MCF 10A (cell line): ENCODE measurements around the gene CYGB. TPM values are rescaled to one million over a fixed set of nuclear protein-coding genes. Genes with fewer than 3 reads are reported as not detected.

ENCODE experiments used
- BruUV-seq: library from RNA; stranded (reverse); fragments of 400-500 nt; replicated peaks from 2 replicates; lab custom pipeline; 2021; lab: Mats Ljungman, UMichigan
- CTCF ChIA-PET: fragments of 300-600 bp; sonication (Branson Sonifier 250); formaldehyde crosslinking; extraction: SDS; loops from one replicate; lab custom pipeline; 2021; ENCODE audit warnings: antibody characterized with exemption, inconsistent platforms; lab: Yijun Ruan, JAX
- POLR2A ChIA-PET: fragments of 300-600, 350-650 bp; sonication (Branson Sonifier 250); formaldehyde crosslinking; extraction: SDS; loops from one replicate; lab custom pipeline; 2020; ENCODE audit warnings: antibody characterized with exemption, inconsistent platforms; lab: Yijun Ruan, JAX
- DNase-seq: peaks from one replicate; pipeline ENCODE4 v3.0.0-alpha.2; 2018; ENCODE audit not compliant: unreplicated experiment
- H3K27ac Mint-ChIP-seq: one replicate; pipeline ENCODE4 v1.8.0; 2022; ENCODE audit warnings: mild to moderate bottlenecking, low read depth, mixed read lengths; ENCODE audit not compliant: unreplicated experiment
- H3K27me3 Mint-ChIP-seq: one replicate; pipeline ENCODE4 v1.8.0; 2022; ENCODE audit warnings: mixed read lengths; ENCODE audit not compliant: insufficient read depth, unreplicated experiment
- H3K36me3 Mint-ChIP-seq: one replicate; pipeline ENCODE4 v1.8.0; 2022; ENCODE audit warnings: mild to moderate bottlenecking, moderate library complexity, mixed read lengths; ENCODE audit not compliant: insufficient read depth, unreplicated experiment
- H3K4me1 Mint-ChIP-seq: one replicate; pipeline ENCODE4 v1.8.0; 2022; ENCODE audit warnings: mixed read lengths; ENCODE audit not compliant: insufficient read depth, unreplicated experiment
- H3K4me3 Mint-ChIP-seq: one replicate; pipeline ENCODE4 v1.8.0; 2022; ENCODE audit warnings: mild to moderate bottlenecking, moderate library complexity, mixed read lengths; ENCODE audit not compliant: unreplicated experiment
- H3K9me3 Mint-ChIP-seq: one replicate; pipeline ENCODE4 v1.8.0; 2022; ENCODE audit warnings: mixed read lengths; ENCODE audit not compliant: unreplicated experiment
- intact Hi-C: fragments of 100-400 bp; cut with micrococcal nuclease; formaldehyde crosslinking; loops from 2 replicates; pipeline ENCODE4 v1.14.1; 2022
- total RNA-seq: library from RNA; stranded (reverse); gene quantifications from 2 replicates; pipeline ENCODE4 v1.2.3, GENCODE V29; 2022
- TF ChIP-seq, protein P1 (sequence below): fragments of 200-600 bp; IDR thresholded peaks from one replicate; pipeline ENCODE4 v1.8.0; 2022; ENCODE audit warnings: antibody characterized with exemption, mild to moderate bottlenecking; ENCODE audit not compliant: unreplicated experiment

Gene CYGB
- total RNA-seq, 1 experiment from 2014 or later, result not detected

DNA sequence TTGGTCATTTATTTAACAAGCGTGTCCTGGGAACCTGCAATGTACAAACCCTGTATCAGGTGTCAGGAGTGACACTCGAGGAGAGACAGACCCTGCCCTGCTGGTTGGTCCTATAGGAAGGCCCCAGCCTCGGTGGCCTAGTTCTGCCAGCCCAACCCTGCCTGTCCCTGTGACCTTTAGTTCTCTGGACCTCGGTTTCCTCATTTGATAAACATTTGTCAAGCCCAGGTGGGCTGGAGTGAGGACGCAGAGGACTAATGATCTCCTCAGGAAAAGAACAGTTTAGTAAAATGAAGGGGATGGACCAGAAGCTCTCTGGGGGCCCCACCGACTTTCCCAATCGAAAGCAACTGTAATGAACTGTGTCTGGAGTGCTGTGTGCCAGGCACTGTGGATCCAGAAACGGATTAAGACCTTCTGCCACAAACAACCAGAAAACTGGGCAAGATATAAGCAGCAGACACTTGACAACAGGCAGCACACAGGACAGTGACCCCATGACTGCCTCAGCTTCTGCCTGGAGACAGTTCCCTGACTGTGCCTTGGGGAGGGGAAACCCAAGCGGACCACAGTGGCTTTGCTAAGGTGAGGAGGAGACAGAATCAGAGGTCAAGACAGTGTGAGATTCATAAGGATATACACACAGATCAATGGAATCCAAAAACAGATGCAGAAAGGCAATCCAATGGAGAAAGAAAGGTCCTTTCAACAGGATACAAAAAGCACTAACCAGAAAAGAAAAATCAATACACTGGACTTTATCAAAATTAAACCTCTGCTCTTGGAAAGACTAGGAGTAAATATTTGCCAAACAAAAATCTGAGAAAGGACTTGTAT is 11.1 kb upstream of the CYGB start:
- POLR2A ChIA-PET, result interaction anchor here (0.8 to 4.5 kb wide), 11 partner anchors 9 to 177 kb away, joined by 3 to 30 read pairs (median 4); partner anchors contain the start of gene ST6GALNAC2
- intact Hi-C loops, result no loop called here

DNA sequence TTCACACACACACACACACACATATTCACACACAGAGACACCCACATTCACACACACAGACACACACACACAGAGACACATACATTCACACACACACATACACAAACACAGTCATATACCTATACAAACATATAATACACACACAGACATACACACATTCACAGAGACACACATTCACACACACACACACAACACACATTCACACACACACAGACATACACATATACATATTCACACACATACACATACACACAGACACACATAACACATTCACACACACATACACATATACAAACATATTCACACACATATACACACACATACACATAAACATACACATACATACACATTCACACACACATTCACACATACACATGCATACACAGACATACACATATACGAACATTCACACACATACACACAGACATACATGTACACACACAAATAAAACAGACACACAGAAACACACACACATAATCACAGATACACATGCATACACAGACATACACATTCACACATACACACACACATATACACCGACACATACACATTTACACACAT is 10.2 kb upstream of the CYGB start:
- POLR2A ChIA-PET, result interaction anchor here (0.7 to 5.0 kb wide), 7 partner anchors 10 to 37 kb away, joined by 3 to 68 read pairs (median 14); no protein-coding TSS in a partner anchor
- H3K9me3 Mint-ChIP-seq, result no peaks in the 10 kb centered on the region
- no TSS peak for BruUV-seq

More for the DNA sequence above, 11.1 kb upstream of the CYGB start:
- H3K4me3 Mint-ChIP-seq, result no peak overlapping the region
- no TSS peak for BruUV-seq
- H3K9me3 Mint-ChIP-seq, result no peaks in the 10 kb centered on the region
- no peak overlapping the region for H3K27ac Mint-ChIP-seq
- peaks cover 12% of the 10 kb centered on the region for H3K27me3 Mint-ChIP-seq
- TF ChIP-seq, protein P1, sequence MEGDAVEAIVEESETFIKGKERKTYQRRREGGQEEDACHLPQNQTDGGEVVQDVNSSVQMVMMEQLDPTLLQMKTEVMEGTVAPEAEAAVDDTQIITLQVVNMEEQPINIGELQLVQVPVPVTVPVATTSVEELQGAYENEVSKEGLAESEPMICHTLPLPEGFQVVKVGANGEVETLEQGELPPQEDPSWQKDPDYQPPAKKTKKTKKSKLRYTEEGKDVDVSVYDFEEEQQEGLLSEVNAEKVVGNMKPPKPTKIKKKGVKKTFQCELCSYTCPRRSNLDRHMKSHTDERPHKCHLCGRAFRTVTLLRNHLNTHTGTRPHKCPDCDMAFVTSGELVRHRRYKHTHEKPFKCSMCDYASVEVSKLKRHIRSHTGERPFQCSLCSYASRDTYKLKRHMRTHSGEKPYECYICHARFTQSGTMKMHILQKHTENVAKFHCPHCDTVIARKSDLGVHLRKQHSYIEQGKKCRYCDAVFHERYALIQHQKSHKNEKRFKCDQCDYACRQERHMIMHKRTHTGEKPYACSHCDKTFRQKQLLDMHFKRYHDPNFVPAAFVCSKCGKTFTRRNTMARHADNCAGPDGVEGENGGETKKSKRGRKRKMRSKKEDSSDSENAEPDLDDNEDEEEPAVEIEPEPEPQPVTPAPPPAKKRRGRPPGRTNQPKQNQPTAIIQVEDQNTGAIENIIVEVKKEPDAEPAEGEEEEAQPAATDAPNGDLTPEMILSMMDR, result no peak
- H3K4me1 Mint-ChIP-seq, result peaks cover 10% of the 10 kb centered on the region
- H3K36me3 Mint-ChIP-seq, result no peaks in the 10 kb centered on the region
- DNase-seq, result no peak
- CTCF ChIA-PET, result interaction anchor here (0.6 to 2.1 kb wide), 4 partner anchors 11 to 76 kb away, joined by 4 to 14 read pairs (median 4); no protein-coding TSS in a partner anchor

DNA sequence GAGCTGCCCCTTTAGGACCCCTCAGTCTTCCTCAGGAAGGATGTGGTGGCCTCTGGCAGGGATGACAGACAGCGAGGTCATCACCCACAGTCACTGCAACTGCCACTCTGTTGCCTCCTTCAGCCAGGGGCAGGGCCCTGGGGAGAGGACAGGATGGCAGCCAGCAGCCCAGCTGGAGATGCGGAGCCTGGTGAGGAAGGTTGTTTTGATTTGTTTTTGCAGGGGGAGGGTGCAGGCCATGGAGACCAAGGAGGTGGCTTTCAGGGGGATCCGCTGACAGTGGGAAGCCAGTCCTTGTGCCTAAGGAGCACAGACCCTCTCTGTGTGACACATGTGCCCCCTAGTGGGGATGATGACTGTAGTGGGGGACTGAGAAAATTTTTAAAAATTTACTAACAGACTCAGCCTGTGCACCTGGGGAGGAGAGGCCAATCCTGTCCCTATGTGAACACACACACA is 9.7 kb upstream of the CYGB start:
- ChIA-PET POLR2A (interaction anchor here (0.7 to 5.0 kb wide), 10 partner anchors 11 to 1398 kb away, joined by 3 to 68 read pairs (median 4); no protein-coding TSS in a partner anchor), CTCF (interaction anchor here (0.6 to 3.9 kb wide), 14 partner anchors 8 to 520 kb away, joined by 3 to 41 read pairs (median 3); no protein-coding TSS in a partner anchor)
- TF ChIP-seq, protein P1, result peak; percentile 51
- Mint-ChIP-seq H3K36me3 (no peaks in the 10 kb centered on the region), H3K9me3 (no peaks in the 10 kb centered on the region), H3K4me1 (peaks cover 10% of the 10 kb centered on the region), H3K27ac (no peak overlapping the region), H3K27me3 (peaks cover 12% of the 10 kb centered on the region), H3K4me3 (no peak overlapping the region)
- intact Hi-C loops, result loop anchor here (1.0 kb wide), 1 partner anchor 24 kb away; no protein-coding TSS in a partner anchor
- no TSS peak for BruUV-seq
- peak; percentile 81 for DNase-seq

More for the DNA sequence above, 10.2 kb upstream of the CYGB start:
- CTCF ChIA-PET, result interaction anchor here (1.1 to 3.1 kb wide), 5 partner anchors 15 to 45 kb away, joined by 3 to 41 read pairs (median 6); no protein-coding TSS in a partner anchor
- Mint-ChIP-seq H3K4me3 (no peak overlapping the region), H3K36me3 (no peaks in the 10 kb centered on the region), H3K27ac (no peak overlapping the region), H3K4me1 (peaks cover 10% of the 10 kb centered on the region), H3K27me3 (peaks cover 12% of the 10 kb centered on the region)
- no peak for DNase-seq
- TF ChIP-seq, protein P1, result no peak
- intact Hi-C loops, result loop anchor here (1.0 kb wide), 1 partner anchor 24 kb away; no protein-coding TSS in a partner anchor
